A673 (cell line): ENCODE results near the gene DKK3.

Source experiments
- CTCF ChIP-seq: fragments of 300-800, 200-600 bp; sonication (generic); conservative IDR thresholded peaks from 2 replicates; pipeline ENCODE4 v1.5.1; 2017; ENCODE audit warnings: low read depth, mild to moderate bottlenecking, antibody characterized with exemption, low read length, moderate library complexity, mixed read lengths
- EZH2 ChIP-seq: fragments of 200-600 bp; sonication (generic); IDR thresholded peaks from 2 replicates; pipeline ENCODE4 v1.6.1; 2017; ENCODE audit warnings: borderline replicate concordance, low read depth, mild to moderate bottlenecking, mixed read lengths, antibody characterized with exemption, low read length; ENCODE audit not compliant: poor library complexity, severe bottlenecking

- TF ChIP-seq EZH2 (no peak), CTCF (no peak)
Observed at GRCh38 chr11:11960687-11961086, 47.7 kb downstream of the DKK3 start.
